ENCODE data around the gene FGFBP1. TPM values are rescaled to one million over a fixed set of nuclear protein-coding genes. Genes with fewer than 3 reads are reported as not detected.

FGFBP1 gene
- 1.2 TPM for total RNA-seq
- long read RNA-seq, partial matches to known transcripts, result 2 of 2 reads
- long read RNA-seq, other reads (novel, unspliced or antisense), result 0 of 2 reads

DNA sequence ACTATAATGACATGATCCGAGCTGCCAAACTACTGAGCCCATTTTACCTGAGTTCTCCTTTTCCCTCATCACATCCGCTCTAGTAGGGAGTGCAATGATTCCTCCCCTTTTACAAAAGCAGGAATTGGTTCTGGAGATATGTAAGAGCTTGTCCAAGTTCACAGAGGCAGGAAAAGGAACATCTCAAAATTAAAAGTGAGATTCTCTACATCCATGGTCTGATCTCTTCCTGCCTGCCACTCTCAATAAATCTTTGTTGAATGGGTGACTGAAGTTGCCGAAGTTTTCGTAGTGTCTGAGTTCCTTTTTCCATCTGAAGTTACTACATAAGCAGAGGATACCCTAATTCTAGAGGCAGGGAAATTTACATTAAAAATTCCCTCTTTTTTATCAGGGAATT lies at the start of gene FGFBP1:
Gene FGFBP1 (minus strand): TSS at position 101 of the 400 bp plus-strand sequence. CDS start 2,108 bp downstream, outside the sequence.
- Histone ChIP-seq H3K4me3 (no peak within 1 kb of the TSS), H3K27ac (no peak within 1 kb of the TSS)
- TF ChIP-seq, protein P1, sequence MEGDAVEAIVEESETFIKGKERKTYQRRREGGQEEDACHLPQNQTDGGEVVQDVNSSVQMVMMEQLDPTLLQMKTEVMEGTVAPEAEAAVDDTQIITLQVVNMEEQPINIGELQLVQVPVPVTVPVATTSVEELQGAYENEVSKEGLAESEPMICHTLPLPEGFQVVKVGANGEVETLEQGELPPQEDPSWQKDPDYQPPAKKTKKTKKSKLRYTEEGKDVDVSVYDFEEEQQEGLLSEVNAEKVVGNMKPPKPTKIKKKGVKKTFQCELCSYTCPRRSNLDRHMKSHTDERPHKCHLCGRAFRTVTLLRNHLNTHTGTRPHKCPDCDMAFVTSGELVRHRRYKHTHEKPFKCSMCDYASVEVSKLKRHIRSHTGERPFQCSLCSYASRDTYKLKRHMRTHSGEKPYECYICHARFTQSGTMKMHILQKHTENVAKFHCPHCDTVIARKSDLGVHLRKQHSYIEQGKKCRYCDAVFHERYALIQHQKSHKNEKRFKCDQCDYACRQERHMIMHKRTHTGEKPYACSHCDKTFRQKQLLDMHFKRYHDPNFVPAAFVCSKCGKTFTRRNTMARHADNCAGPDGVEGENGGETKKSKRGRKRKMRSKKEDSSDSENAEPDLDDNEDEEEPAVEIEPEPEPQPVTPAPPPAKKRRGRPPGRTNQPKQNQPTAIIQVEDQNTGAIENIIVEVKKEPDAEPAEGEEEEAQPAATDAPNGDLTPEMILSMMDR (IDR thresholded peaks at IDR 0.05), result no peak

DNA sequence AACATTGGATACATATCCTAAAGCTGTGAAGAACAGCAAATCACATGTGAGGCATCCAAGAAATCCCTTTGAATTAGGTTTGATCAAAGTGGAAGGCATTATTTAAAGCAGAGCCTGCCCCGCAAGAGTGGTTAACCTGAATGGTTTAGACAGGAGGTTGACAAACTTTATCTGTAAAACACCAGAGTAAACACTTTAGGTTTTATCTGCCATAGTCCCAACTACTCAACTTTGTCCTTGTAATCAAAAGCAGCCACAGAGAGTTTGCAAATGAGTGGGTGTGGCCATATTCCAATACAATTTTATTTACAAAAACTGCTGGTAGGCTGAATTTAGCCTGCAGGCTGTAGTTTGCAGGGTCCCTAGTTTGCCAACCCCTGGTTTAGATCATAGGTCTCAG lies 49.7 kb upstream of the FGFBP1 start:
- H3K4me3 ChIP-seq, result no peak overlapping the region
- no peaks in the 10 kb centered on the region for H3K36me3 ChIP-seq
- TF ChIP-seq, protein P1 (IDR thresholded peaks at IDR 0.05), result no peak
- H3K9me3 ChIP-seq, result no peaks in the 10 kb centered on the region
- H3K4me1 ChIP-seq, result no peaks in the 10 kb centered on the region
- no peak overlapping the region for H3K27ac ChIP-seq
- ATAC-seq, result no peak
- no peaks in the 10 kb centered on the region for H3K27me3 ChIP-seq (ENCODE audit: low read depth)
- intact Hi-C loops (cut with DNase I), result no loop called here
- DNase-seq, result no peak

More for the DNA sequence above, at the start of gene FGFBP1:
- intact Hi-C loops (cut with DNase I), result no loop called here
- ATAC-seq (no peak), DNase-seq (no peak)
- H3K9me3 ChIP-seq, result no peaks in the 10 kb centered on the region
- no peaks in the 10 kb centered on the region for H3K27me3 ChIP-seq (ENCODE audit: low read depth)
- H3K36me3 ChIP-seq, result no peaks in the 10 kb centered on the region
- H3K4me1 ChIP-seq, result no peaks in the 10 kb centered on the region

DNA sequence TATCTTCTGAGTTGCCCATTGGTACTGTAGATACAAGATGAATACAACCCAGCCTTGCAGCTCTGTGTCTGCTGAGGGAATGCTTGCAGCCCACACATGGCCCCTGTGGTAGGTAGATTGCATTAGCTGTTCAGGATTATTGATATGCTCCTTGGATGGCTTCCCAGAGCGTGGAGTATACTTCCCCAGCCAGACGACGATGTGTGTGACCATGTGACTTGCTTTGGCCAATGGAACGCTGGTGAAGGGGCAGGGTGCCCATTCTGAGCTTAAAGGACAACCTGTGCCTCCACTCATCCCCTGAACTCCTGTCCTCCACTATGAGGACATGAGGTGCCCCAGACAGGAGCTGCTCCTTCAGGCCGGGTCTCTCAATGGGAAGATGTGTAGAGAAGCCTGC lies 48.4 kb upstream of the FGFBP1 start:
- Histone ChIP-seq H3K4me1 (no peaks in the 10 kb centered on the region), H3K27ac (no peak overlapping the region), H3K9me3 (no peaks in the 10 kb centered on the region), H3K36me3 (no peaks in the 10 kb centered on the region), H3K4me3 (no peak overlapping the region), H3K27me3 (ENCODE audit: low read depth) (no peaks in the 10 kb centered on the region)
- TF ChIP-seq, protein P1 (IDR thresholded peaks at IDR 0.05), result no peak
- DNase-seq (no peak), ATAC-seq (no peak)
- intact Hi-C loops (cut with DNase I), result no loop called here

DNA sequence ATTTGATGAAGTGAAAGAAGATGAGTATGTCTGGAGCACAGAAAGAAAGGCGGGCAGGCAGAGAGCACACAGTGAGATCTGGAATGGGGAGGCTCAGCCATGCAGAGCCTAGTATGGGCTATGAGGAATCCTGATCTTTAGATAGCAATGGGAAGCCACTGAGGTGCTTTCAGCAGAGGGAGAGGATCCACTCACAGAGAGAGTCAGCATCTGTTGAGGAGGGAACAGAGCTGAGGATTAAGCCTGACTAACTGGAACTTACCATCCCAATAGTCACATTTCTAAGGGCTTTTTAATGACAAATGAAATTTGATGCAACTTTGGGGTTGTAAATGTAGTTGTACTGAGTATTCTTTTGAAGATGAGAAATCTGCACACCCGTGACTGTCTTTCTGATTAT lies 45.1 kb upstream of the FGFBP1 start:
- H3K4me3 ChIP-seq, result no peak overlapping the region
- H3K4me1 ChIP-seq, result no peaks in the 10 kb centered on the region
- H3K9me3 ChIP-seq, result no peaks in the 10 kb centered on the region
- H3K27ac ChIP-seq, result no peak overlapping the region
- ATAC-seq (no peak), DNase-seq (no peak)
- no peaks in the 10 kb centered on the region for H3K36me3 ChIP-seq
- H3K27me3 ChIP-seq (ENCODE audit: low read depth), result no peaks in the 10 kb centered on the region
- TF ChIP-seq, protein P1 (IDR thresholded peaks at IDR 0.05), result no peak
- intact Hi-C loops (cut with DNase I), result no loop called here

DNA sequence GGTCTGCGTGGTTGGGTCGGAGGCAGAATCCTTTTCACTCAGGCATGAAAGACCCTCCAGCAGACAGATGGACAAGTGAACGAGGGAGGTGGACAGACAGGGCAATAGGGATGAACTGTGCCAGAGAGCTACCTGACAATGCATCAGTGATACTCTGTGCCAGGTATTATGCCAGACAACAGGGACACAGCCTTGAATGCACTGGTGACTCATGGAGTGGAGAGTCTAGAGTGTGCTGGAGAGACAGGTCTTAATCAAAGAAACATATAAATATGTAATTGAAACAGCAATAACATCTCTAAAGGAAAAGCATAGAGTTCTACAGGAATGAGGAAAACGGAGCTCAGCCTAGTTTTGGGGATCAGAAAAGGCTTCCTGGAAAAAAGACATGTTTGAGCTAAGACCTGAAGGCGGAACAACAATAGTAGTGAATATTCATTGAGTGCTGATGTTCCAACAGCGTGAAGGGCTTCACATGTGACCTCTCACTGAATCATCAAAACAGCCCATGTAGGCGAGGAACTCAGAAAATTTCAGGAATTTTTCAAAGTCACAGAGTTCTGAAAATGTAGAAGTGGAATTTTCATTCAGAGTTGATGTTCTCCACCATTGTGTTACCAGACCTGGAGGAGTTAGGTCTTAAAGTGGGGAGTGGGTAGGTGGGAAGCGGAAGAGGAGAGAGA lies 44.4 kb upstream of the FGFBP1 start:
- DNase-seq (no peak), ATAC-seq (no peak)
- H3K27me3 ChIP-seq (ENCODE audit: low read depth), result no peaks in the 10 kb centered on the region
- H3K36me3 ChIP-seq, result no peaks in the 10 kb centered on the region
- TF ChIP-seq, protein P1 (IDR thresholded peaks at IDR 0.05), result no peak
- H3K4me1 ChIP-seq, result no peaks in the 10 kb centered on the region
- H3K9me3 ChIP-seq, result no peaks in the 10 kb centered on the region
- intact Hi-C loops (cut with DNase I), result no loop called here
- no peak overlapping the region for H3K27ac ChIP-seq
- H3K4me3 ChIP-seq, result no peak overlapping the region

All from lower lobe of right lung (tissue), 2 donors.